ENCODE data around the gene UBXN6.

Gene UBXN6

DNA sequence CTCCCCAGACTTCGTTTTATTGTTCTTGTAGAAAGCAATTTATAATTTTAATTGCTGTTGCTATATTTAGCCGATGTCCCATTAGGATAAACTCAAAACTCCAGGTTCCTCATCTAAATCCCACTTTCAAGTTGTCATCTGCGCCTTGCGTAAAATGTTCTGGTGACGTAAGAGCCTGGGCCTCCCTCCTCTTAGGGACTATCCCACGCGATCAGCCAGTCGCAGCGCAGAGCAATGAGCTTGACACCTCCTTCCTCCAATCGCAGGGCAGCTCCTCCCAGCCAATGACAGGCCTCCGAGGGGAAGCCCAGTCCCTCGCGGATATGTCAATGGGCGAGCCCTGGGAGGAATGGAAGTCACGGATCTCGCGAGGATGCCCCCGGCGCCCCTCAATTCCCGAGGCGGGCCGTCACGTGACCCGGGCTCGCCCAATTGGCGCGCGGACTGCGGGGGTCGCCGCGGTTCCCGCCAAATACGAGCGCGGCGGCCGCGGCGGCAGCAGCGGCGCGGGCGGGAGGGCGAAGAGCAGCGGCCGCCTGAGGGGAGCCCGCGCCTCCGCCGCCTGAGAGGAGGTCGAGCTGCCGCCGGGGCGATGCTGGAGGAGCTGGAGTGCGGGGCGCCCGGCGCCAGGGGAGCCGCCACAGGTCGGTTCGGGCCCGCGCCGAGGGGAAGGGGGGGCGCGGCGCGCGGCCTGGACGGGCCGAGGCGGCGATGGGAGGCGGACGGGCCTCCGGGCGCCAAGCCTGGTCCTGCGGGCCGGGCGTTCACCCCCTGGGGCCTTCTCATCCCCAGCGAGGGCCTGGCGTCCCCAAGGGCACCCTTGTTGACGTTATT lies 55.2 kb downstream of the UBXN6 start, which contains the start of gene CHAF1A:
Gene CHAF1A, plus strand, starts transcription at position 470 of the 834 bp plus-strand sequence. Its CDS starts 123 bp downstream, at position 593.
- TF ChIP-seq, protein P1, sequence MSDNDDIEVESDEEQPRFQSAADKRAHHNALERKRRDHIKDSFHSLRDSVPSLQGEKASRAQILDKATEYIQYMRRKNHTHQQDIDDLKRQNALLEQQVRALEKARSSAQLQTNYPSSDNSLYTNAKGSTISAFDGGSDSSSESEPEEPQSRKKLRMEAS (IDR thresholded peaks at IDR 0.05), result peak; percentile 80
- TF ChIP-seq, protein P2, sequence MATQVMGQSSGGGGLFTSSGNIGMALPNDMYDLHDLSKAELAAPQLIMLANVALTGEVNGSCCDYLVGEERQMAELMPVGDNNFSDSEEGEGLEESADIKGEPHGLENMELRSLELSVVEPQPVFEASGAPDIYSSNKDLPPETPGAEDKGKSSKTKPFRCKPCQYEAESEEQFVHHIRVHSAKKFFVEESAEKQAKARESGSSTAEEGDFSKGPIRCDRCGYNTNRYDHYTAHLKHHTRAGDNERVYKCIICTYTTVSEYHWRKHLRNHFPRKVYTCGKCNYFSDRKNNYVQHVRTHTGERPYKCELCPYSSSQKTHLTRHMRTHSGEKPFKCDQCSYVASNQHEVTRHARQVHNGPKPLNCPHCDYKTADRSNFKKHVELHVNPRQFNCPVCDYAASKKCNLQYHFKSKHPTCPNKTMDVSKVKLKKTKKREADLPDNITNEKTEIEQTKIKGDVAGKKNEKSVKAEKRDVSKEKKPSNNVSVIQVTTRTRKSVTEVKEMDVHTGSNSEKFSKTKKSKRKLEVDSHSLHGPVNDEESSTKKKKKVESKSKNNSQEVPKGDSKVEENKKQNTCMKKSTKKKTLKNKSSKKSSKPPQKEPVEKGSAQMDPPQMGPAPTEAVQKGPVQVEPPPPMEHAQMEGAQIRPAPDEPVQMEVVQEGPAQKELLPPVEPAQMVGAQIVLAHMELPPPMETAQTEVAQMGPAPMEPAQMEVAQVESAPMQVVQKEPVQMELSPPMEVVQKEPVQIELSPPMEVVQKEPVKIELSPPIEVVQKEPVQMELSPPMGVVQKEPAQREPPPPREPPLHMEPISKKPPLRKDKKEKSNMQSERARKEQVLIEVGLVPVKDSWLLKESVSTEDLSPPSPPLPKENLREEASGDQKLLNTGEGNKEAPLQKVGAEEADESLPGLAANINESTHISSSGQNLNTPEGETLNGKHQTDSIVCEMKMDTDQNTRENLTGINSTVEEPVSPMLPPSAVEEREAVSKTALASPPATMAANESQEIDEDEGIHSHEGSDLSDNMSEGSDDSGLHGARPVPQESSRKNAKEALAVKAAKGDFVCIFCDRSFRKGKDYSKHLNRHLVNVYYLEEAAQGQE (IDR thresholded peaks at IDR 0.05; ENCODE audit: low read depth), result no peak
- TF ChIP-seq YY1 (IDR thresholded peaks at IDR 0.05; ENCODE audit: low read depth) (peak; percentile 55; the same call in 1 of the 2 replicates), CEBPB (IDR thresholded peaks at IDR 0.05) (peak; percentile 76), CREB1 (IDR thresholded peaks at IDR 0.05; ENCODE audit: low read depth) (peak; percentile 88), TEAD4 (IDR thresholded peaks at IDR 0.05) (no peak), NFIC (IDR thresholded peaks at IDR 0.05) (0 out of 2 replicates have a peak, but pooled peaks have one; percentile 3), TCF12 (IDR thresholded peaks at IDR 0.05; ENCODE audit: low read depth) (0 out of 2 replicates have a peak, but pooled peaks have one; percentile 14), TAF1 (IDR thresholded peaks at IDR 0.05; ENCODE audit: low read depth) (0 out of 2 replicates have a peak, but pooled peaks have one; percentile 39)
- TF ChIP-seq, protein P3, sequence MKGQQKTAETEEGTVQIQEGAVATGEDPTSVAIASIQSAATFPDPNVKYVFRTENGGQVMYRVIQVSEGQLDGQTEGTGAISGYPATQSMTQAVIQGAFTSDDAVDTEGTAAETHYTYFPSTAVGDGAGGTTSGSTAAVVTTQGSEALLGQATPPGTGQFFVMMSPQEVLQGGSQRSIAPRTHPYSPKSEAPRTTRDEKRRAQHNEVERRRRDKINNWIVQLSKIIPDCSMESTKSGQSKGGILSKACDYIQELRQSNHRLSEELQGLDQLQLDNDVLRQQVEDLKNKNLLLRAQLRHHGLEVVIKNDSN (IDR thresholded peaks at IDR 0.05), result peak; percentile 98

DNA sequence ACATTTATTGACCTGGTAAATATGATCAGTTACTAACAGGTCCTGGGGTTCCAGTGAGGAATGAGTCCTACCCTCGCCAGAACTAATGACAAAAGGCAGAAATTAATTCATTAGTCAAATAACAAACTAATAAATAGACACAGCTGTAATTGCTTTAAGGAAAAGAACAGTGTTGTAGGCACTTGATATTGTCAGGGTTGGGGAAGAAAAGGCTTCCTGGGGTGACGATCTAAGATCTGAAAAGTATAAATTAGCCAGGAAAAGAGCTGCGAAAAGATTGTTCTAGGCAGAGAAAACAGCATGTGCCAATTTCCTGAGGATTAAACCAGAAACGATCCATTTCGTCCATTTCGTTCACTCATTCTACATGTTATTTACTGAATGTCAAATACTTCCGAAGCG lies 55.8 kb downstream of the UBXN6 start:
- no peak for TF ChIP-seq ZBTB7A (IDR thresholded peaks at IDR 0.05; ENCODE audit: low read depth)
- no peak for TF ChIP-seq CREB1 (IDR thresholded peaks at IDR 0.05; ENCODE audit: low read depth)
- no peak for TF ChIP-seq YY1 (IDR thresholded peaks at IDR 0.05; ENCODE audit: low read depth)
- no peak for TF ChIP-seq RAD21 (IDR thresholded peaks at IDR 0.05; ENCODE audit: low read depth)
- TF ChIP-seq TAF1 (IDR thresholded peaks at IDR 0.05; ENCODE audit: low read depth), result no peak
- TF ChIP-seq, protein P1 (IDR thresholded peaks at IDR 0.05), result no peak
- TF ChIP-seq FOXM1 (IDR thresholded peaks at IDR 0.05; ENCODE audit: borderline replicate concordance, low read depth), result no peak
- TF ChIP-seq, protein P2 (IDR thresholded peaks at IDR 0.05; ENCODE audit: low read depth), result no peak
- no peak for TF ChIP-seq EGR1 (IDR thresholded peaks at IDR 0.05)
- TF ChIP-seq, protein P3 (IDR thresholded peaks at IDR 0.05), result no peak
- TF ChIP-seq NFIC (IDR thresholded peaks at IDR 0.05), result no peak

DNA sequence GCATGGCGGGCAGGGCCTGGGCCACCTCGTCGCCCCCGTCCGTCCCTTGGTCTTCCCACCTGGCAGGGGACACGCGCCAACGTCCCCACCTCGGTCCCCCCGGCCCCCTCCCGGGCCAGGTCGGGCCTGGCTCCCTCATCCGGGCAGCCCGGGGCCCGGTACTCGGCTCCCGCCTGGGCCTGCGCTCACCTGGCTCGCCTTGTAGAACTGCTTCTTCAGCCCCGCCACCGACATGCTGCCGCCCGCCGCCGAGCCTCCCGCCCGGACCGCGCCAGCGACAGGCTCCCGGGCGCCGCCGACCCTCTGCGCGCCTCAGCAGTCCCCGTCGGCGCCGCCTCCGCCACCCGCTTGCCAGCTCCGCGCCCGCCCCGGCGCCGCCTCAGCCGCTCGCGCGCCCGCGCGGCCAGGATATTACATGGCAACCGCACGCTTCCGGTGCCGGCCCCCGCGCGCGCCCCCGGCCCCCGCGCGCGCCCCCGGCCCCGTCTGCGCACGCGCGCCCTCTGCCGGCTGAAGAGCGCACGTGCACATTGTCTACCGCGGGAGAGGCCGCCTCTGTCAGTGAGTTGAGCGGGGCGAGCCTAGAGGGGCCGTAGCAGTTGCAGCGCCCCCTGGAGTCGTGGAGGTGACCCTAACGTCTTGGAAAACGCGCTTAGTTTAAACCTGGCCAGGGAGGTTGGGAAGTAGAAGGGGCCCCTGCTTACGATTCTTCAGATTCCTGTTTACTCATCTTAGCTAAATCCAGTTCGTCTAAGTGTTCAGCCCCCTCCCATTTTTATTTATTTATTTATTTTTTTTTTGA lies 57.3 kb downstream of the UBXN6 start, which contains the start of gene SH3GL1:
Gene SH3GL1, minus strand, starts transcription at position 413 of the 802 bp plus-strand sequence. Its CDS starts 179 bp downstream, at position 234.
- TF ChIP-seq CREB1 (IDR thresholded peaks at IDR 0.05; ENCODE audit: low read depth) (no peak), ZBTB7A (IDR thresholded peaks at IDR 0.05; ENCODE audit: low read depth) (no peak), TAF1 (IDR thresholded peaks at IDR 0.05; ENCODE audit: low read depth) (0 out of 2 replicates have a peak, but pooled peaks have one; percentile 4), FOXM1 (IDR thresholded peaks at IDR 0.05; ENCODE audit: borderline replicate concordance, low read depth) (no peak), YY1 (IDR thresholded peaks at IDR 0.05; ENCODE audit: low read depth) (no peak; the same call in 1 of the 2 replicates), TEAD4 (IDR thresholded peaks at IDR 0.05) (peak; percentile 38; the same call in 1 of the 2 replicates), EGR1 (IDR thresholded peaks at IDR 0.05) (no peak), CEBPB (IDR thresholded peaks at IDR 0.05) (no peak), NFIC (IDR thresholded peaks at IDR 0.05) (no peak), EP300 (IDR thresholded peaks at IDR 0.05; ENCODE audit: borderline replicate concordance) (peak; percentile 38; the same call in 1 of the 2 replicates), TCF12 (IDR thresholded peaks at IDR 0.05; ENCODE audit: low read depth) (0 out of 2 replicates have a peak, but pooled peaks have one; percentile 17), RAD21 (IDR thresholded peaks at IDR 0.05; ENCODE audit: low read depth) (peak; percentile 61)
- TF ChIP-seq, protein P2 (IDR thresholded peaks at IDR 0.05; ENCODE audit: low read depth), result no peak
- TF ChIP-seq, protein P1 (IDR thresholded peaks at IDR 0.05), result peak; percentile 83
- TF ChIP-seq, protein P3 (IDR thresholded peaks at IDR 0.05), result peak; percentile 66
